Liver (tissue), 3 donors: ENCODE results near the gene ETV4.

ENCODE experiments used
- EGR1 ChIP-seq, 2 donors: IDR thresholded peaks; 2 replicates each; pipeline ENCODE4 v1.6.1; 2016 to 2018; ENCODE audit warnings: antibody characterized with exemption in 2 of 2, low read depth in 2 of 2
- GABPA ChIP-seq, 2 donors: IDR thresholded peaks in 1 of 2; conservative IDR thresholded peaks in 1 of 2; 2 replicates each; pipeline ENCODE4 v1.6.1; 2016; ENCODE audit warnings: antibody characterized with exemption in 2 of 2, mild to moderate bottlenecking in 1 of 2, moderate library complexity in 1 of 2
- HNF4A ChIP-seq, 2 donors: conservative IDR thresholded peaks; 2 replicates each; pipeline ENCODE4 v1.6.1; 2016; ENCODE audit warnings: antibody characterized with exemption in 2 of 2, mild to moderate bottlenecking in 2 of 2
- NR2F2 ChIP-seq: IDR thresholded peaks from 2 replicates; pipeline ENCODE4 v1.6.1; 2016; ENCODE audit warnings: antibody characterized with exemption
- RAD21 ChIP-seq, 2 donors: IDR thresholded peaks; 2 replicates each; pipeline ENCODE4 v1.6.1; 2016; ENCODE audit warnings: antibody characterized with exemption in 2 of 2, mild to moderate bottlenecking in 2 of 2
- SP1 ChIP-seq: IDR thresholded peaks from 2 replicates; pipeline ENCODE4 v1.6.1; 2018; ENCODE audit warnings: antibody characterized with exemption, mild to moderate bottlenecking
- TAF1 ChIP-seq: conservative IDR thresholded peaks from 2 replicates; pipeline ENCODE4 v1.6.1; 2016; ENCODE audit warnings: antibody characterized with exemption, mild to moderate bottlenecking
- YY1 ChIP-seq: IDR thresholded peaks from 2 replicates; pipeline ENCODE4 v1.6.1; 2016; ENCODE audit warnings: antibody characterized with exemption, mild to moderate bottlenecking
- TF ChIP-seq, protein P1 (sequence below): fragments of 150-350 bp; IDR thresholded peaks from 2 replicates; pipeline ENCODE4 v1.5.1; 2017; ENCODE audit warnings: improper control_type of control experiment, low read depth, low read length; ENCODE audit not compliant: missing input control
- TF ChIP-seq, protein P2 (sequence below): IDR thresholded peaks from 2 replicates; pipeline ENCODE4 v1.6.1; 2016; ENCODE audit warnings: antibody characterized with exemption
- TF ChIP-seq, protein P3 (sequence below): IDR thresholded peaks from 2 replicates; pipeline ENCODE4 v1.6.1; 2016; ENCODE audit warnings: antibody characterized with exemption
- TF ChIP-seq, protein P4 (sequence below): IDR thresholded peaks from 2 replicates; pipeline ENCODE4 v1.6.1; 2016; ENCODE audit warnings: antibody characterized with exemption, mild to moderate bottlenecking
- donor health status: healthy.
- donor health status: healthy.

DNA sequence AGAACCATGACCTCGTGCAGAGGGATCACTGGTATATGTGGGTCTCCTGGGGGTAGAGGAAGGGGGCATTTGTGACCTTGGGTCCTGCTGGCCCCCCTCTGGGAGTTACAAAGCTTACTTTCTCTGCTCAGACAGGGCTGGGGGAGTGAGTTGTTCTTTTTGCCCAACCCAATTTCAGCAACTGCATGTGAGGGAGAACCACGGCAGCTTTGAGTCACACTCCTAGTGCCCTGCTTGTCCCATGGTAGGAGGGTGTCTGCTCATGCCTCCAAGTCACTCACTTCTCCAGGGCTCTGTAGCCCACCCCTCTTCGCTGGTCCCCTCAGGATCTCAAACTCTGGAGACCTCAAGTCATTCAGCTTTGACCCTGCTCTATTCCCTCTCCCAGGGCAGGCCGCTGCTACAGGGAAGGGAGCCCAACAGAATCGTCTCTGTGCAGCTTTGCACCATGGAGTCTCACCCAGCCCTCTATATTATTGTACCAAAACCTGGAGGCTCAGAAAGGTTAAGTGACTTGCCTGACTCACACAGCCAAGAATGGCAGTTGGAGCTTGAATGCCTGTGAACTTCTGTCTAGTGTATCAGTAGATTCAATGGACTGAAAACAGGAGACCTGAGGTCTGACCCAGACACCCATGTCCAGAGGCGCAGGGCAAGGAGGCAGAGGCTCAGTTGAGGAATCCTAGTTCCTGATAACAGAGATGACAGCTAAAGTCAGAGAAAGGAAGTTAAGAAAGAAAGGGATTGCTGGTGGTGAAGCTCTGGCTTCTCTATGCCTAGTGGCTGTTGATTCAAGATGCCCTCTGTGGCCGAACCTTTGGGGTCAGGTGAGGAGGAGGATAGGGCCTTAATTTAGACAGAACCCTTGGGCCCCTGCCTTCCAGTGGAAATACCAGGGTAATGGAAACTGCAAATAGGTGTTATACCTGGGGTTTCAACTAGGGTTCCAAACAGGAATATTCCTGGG lies 14.6 kb upstream of the ETV4 start:
- TF ChIP-seq, protein P1, sequence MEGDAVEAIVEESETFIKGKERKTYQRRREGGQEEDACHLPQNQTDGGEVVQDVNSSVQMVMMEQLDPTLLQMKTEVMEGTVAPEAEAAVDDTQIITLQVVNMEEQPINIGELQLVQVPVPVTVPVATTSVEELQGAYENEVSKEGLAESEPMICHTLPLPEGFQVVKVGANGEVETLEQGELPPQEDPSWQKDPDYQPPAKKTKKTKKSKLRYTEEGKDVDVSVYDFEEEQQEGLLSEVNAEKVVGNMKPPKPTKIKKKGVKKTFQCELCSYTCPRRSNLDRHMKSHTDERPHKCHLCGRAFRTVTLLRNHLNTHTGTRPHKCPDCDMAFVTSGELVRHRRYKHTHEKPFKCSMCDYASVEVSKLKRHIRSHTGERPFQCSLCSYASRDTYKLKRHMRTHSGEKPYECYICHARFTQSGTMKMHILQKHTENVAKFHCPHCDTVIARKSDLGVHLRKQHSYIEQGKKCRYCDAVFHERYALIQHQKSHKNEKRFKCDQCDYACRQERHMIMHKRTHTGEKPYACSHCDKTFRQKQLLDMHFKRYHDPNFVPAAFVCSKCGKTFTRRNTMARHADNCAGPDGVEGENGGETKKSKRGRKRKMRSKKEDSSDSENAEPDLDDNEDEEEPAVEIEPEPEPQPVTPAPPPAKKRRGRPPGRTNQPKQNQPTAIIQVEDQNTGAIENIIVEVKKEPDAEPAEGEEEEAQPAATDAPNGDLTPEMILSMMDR, result no peak
- TF ChIP-seq TAF1 (no peak), YY1 (no peak), EGR1 (IDR thresholded peaks at IDR 0.05; ENCODE audit: low read depth in 2 of 2) (no peak), NR2F2 (no peak), RAD21 (IDR thresholded peaks at IDR 0.05) (no peak), GABPA (IDR thresholded peaks at IDR 0.05 in 1 of 2, conservative IDR thresholded peaks at IDR 0.05 in 1 of 2) (no peak), SP1 (no peak), HNF4A (conservative IDR thresholded peaks at IDR 0.05) (no peak)
- TF ChIP-seq, protein P2, sequence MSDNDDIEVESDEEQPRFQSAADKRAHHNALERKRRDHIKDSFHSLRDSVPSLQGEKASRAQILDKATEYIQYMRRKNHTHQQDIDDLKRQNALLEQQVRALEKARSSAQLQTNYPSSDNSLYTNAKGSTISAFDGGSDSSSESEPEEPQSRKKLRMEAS, result no peak
- TF ChIP-seq, protein P3, sequence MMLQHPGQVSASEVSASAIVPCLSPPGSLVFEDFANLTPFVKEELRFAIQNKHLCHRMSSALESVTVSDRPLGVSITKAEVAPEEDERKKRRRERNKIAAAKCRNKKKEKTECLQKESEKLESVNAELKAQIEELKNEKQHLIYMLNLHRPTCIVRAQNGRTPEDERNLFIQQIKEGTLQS, result no peak
- TF ChIP-seq, protein P4, sequence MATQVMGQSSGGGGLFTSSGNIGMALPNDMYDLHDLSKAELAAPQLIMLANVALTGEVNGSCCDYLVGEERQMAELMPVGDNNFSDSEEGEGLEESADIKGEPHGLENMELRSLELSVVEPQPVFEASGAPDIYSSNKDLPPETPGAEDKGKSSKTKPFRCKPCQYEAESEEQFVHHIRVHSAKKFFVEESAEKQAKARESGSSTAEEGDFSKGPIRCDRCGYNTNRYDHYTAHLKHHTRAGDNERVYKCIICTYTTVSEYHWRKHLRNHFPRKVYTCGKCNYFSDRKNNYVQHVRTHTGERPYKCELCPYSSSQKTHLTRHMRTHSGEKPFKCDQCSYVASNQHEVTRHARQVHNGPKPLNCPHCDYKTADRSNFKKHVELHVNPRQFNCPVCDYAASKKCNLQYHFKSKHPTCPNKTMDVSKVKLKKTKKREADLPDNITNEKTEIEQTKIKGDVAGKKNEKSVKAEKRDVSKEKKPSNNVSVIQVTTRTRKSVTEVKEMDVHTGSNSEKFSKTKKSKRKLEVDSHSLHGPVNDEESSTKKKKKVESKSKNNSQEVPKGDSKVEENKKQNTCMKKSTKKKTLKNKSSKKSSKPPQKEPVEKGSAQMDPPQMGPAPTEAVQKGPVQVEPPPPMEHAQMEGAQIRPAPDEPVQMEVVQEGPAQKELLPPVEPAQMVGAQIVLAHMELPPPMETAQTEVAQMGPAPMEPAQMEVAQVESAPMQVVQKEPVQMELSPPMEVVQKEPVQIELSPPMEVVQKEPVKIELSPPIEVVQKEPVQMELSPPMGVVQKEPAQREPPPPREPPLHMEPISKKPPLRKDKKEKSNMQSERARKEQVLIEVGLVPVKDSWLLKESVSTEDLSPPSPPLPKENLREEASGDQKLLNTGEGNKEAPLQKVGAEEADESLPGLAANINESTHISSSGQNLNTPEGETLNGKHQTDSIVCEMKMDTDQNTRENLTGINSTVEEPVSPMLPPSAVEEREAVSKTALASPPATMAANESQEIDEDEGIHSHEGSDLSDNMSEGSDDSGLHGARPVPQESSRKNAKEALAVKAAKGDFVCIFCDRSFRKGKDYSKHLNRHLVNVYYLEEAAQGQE, result no peak
